Measurements from ENCODE around the gene CYP2A13.

- TF ChIP-seq POLR2AphosphoS5 (IDR thresholded peaks at IDR 0.05): no peak
- TF ChIP-seq, protein P1, sequence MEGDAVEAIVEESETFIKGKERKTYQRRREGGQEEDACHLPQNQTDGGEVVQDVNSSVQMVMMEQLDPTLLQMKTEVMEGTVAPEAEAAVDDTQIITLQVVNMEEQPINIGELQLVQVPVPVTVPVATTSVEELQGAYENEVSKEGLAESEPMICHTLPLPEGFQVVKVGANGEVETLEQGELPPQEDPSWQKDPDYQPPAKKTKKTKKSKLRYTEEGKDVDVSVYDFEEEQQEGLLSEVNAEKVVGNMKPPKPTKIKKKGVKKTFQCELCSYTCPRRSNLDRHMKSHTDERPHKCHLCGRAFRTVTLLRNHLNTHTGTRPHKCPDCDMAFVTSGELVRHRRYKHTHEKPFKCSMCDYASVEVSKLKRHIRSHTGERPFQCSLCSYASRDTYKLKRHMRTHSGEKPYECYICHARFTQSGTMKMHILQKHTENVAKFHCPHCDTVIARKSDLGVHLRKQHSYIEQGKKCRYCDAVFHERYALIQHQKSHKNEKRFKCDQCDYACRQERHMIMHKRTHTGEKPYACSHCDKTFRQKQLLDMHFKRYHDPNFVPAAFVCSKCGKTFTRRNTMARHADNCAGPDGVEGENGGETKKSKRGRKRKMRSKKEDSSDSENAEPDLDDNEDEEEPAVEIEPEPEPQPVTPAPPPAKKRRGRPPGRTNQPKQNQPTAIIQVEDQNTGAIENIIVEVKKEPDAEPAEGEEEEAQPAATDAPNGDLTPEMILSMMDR (IDR thresholded peaks at IDR 0.05): no peak
These were observed 4.7 kb upstream of the CYP2A13 start for GRCh38 chr19:41083516-41083915.
